Naive thymus-derived CD8-positive, alpha-beta T cell (primary cell): Measurements from ENCODE around the gene IL24. TPM values are rescaled to one million over a fixed set of nuclear protein-coding genes. Genes with fewer than 3 reads are reported as not detected.

Experiments used
- ATAC-seq, 2 donors: fragments of 150-1000 bp; cut with Tn5 transposase in 1 of 2; sonication (Bioruptor Pico), chemical (Tn5 transposase) in 1 of 2; 1 replicate in 1 of 2; 2 replicates in 1 of 2; pipeline ENCODE4 v1.10.0; 2021; ENCODE audit warnings: mild to moderate bottlenecking in 2 of 2, moderate library complexity in 2 of 2
- POLR2A ChIA-PET: fragments of 350-600 bp; sonication (Branson Sonifier 250); formaldehyde crosslinking; loops from one replicate; lab custom pipeline; 2021; ENCODE audit warnings: antibody characterized with exemption; lab: Charles Lee
- DNase-seq, 10 donors: peaks; one replicate each; pipeline versions ENCODE4 v3.0.0 to v3.0.0-alpha.2; 2020 to 2022
- H3K27ac Mint-ChIP-seq, 10 donors: one replicate each; pipeline ENCODE4 v1.8.0; 2020 to 2022; ENCODE audit warnings: mild to moderate bottlenecking in 10 of 10, mixed read lengths in 10 of 10, moderate library complexity in 4 of 10, inconsistent platforms in 1 of 10
- H3K27me3 Mint-ChIP-seq, 5 donors: one replicate each; pipeline ENCODE4 v1.8.0; 2021 to 2022; ENCODE audit warnings: mixed read lengths in 5 of 5
- H3K36me3 Mint-ChIP-seq, 3 donors: one replicate each; pipeline ENCODE4 v1.8.0; 2020 to 2022; ENCODE audit warnings: mixed read lengths in 3 of 3, mild to moderate bottlenecking in 2 of 3, inconsistent platforms in 1 of 3
- H3K4me1 Mint-ChIP-seq, 4 donors: one replicate each; pipeline ENCODE4 v1.8.0; 2021 to 2022; ENCODE audit warnings: mixed read lengths in 4 of 4
- H3K4me3 Mint-ChIP-seq, 10 donors: one replicate each; pipeline ENCODE4 v1.8.0; 2020 to 2022; ENCODE audit warnings: mild to moderate bottlenecking in 10 of 10, mixed read lengths in 10 of 10, moderate library complexity in 6 of 10, inconsistent platforms in 1 of 10
- H3K9me3 Mint-ChIP-seq, 9 donors: one replicate each; pipeline ENCODE4 v1.8.0; 2020 to 2022; ENCODE audit warnings: mixed read lengths in 9 of 9, mild to moderate bottlenecking in 3 of 9, inconsistent platforms in 1 of 9, moderate library complexity in 1 of 9
- polyA plus RNA-seq, 3 donors: library from polyadenylated mRNA; unstranded; fragments of 300-500 nt; fragmentation: Illumina TruSeq; gene quantifications; one replicate each; pipeline ENCODE4 v1.2.3, GENCODE V29; 2021
- total RNA-seq, 8 experiments: library from RNA in 2 of 8; stranded (reverse) in 2 of 8; gene quantifications; one replicate each; pipeline ENCODE4 v1.2.3 and lab custom pipeline; 2021 to 2026

Gene IL24
- total and polyA plus RNA-seq, 5 experiments from 2014 or later = 16.3 to 29.8 (median 19.3) TPM; not detected in 2

- Mint-ChIP-seq H3K27ac (peak overlapping the region; percentile 90 to 98 (median 93)), H3K4me1 (peaks cover 29 to 64% (median 57%) of the 10 kb centered on the region in 4 donors), H3K36me3 (no peaks in the 10 kb centered on the region), H3K4me3 (peak overlapping the region; percentile 4 to 84 (median 60)), H3K27me3 (no peaks in the 10 kb centered on the region), H3K9me3 (no peaks in the 10 kb centered on the region)
- DNase-seq (peak in 2 of 10 donors; percentile 46 to 68), ATAC-seq (peak; percentile 11 to 28)
- POLR2A ChIA-PET = interaction anchor here (1.0 to 13.2 kb wide), 3 partner anchors 13 to 193 kb away, joined by 3 to 407 read pairs (median 256); partner anchors contain the start of gene FCMR
Observed at GRCh38 chr1:206930210-206930798, 33.1 kb downstream of the IL24 start.

- Mint-ChIP-seq H3K36me3 (no peaks in the 10 kb centered on the region), H3K27ac (peak overlapping the region; percentile 5 to 98 (median 76)), H3K9me3 (no peaks in the 10 kb centered on the region), H3K27me3 (no peaks in the 10 kb centered on the region), H3K4me3 (peak overlapping the region in 1 of 10 donors; percentile 60), H3K4me1 (peaks cover 29 to 64% (median 57%) of the 10 kb centered on the region in 4 donors)
- ATAC-seq (no peak), DNase-seq (no peak)
- POLR2A ChIA-PET = interaction anchor here (1.0 to 13.2 kb wide), 3 partner anchors 14 to 195 kb away, joined by 3 to 407 read pairs (median 256); partner anchors contain the start of gene FCMR
Observed at GRCh38 chr1:206931709-206932108, 34.5 kb downstream of the IL24 start.

- Mint-ChIP-seq H3K27ac (peak overlapping the region in 9 of 10 donors; percentile 28 to 98 (median 91)), H3K27me3 (no peaks in the 10 kb centered on the region), H3K4me1 (peaks cover 29 to 61% (median 56%) of the 10 kb centered on the region in 4 donors), H3K36me3 (no peaks in the 10 kb centered on the region), H3K4me3 (no peak overlapping the region), H3K9me3 (no peaks in the 10 kb centered on the region)
- ATAC-seq = no peak
- POLR2A ChIA-PET = interaction anchor here (13.0 to 13.2 kb wide), 2 partner anchors 15 to 27 kb away, joined by 256 to 407 read pairs; partner anchors contain the start of gene FCMR
- DNase-seq = no peak
Observed at GRCh38 chr1:206932177-206932576, 34.9 kb downstream of the IL24 start.

GRCh38 chr1:206933333-206933945 is 36.2 kb downstream of the IL24 start:
- POLR2A ChIA-PET = interaction anchor here (1.2 to 13.2 kb wide), 5 partner anchors 8 to 199 kb away, joined by 4 to 407 read pairs (median 7); partner anchors contain the start of gene FCMR
- no peaks in the 10 kb centered on the region for H3K9me3 Mint-ChIP-seq
- peak overlapping the region in 8 of 10 donors; percentile 50 to 83 (median 71) for H3K27ac Mint-ChIP-seq
- no peak overlapping the region for H3K4me3 Mint-ChIP-seq
- peaks cover 24 to 48% (median 45%) of the 10 kb centered on the region in 4 donors for H3K4me1 Mint-ChIP-seq
- no peaks in the 10 kb centered on the region for H3K27me3 Mint-ChIP-seq
- H3K36me3 Mint-ChIP-seq = no peaks in the 10 kb centered on the region
- ATAC-seq (peak; percentile 71 to 76), DNase-seq (peak; percentile 46 to 85 (median 70))

GRCh38 chr1:206935491-206936067 is 38.3 kb downstream of the IL24 start:
- POLR2A ChIA-PET = interaction anchor here (1.2 to 13.2 kb wide), 3 partner anchors 9 to 31 kb away, joined by 4 to 407 read pairs (median 256); partner anchors contain the start of gene FCMR
- no peaks in the 10 kb centered on the region for H3K27me3 Mint-ChIP-seq

GRCh38 chr1:206937425-206937824 is 40.2 kb downstream of the IL24 start:
- no peaks in the 10 kb centered on the region for H3K36me3 Mint-ChIP-seq
- H3K27me3 Mint-ChIP-seq = no peaks in the 10 kb centered on the region
- DNase-seq = no peak
- H3K4me1 Mint-ChIP-seq = peaks cover 5 to 12% (median 11%) of the 10 kb centered on the region in 4 donors
- POLR2A ChIA-PET = interaction anchor here (0.7 to 13.2 kb wide), 2 partner anchors 15 to 20 kb away, joined by 3 to 407 read pairs; partner anchors contain the start of gene FCMR
- H3K27ac Mint-ChIP-seq = peak overlapping the region in 2 of 10 donors; percentile 24 to 32
- no peak for ATAC-seq
- H3K9me3 Mint-ChIP-seq = no peaks in the 10 kb centered on the region
- no peak overlapping the region for H3K4me3 Mint-ChIP-seq

More at GRCh38 chr1:206935491-206936067, 38.3 kb downstream of the IL24 start:
- H3K4me1 Mint-ChIP-seq = peaks cover 15 to 30% (median 29%) of the 10 kb centered on the region in 4 donors
- no peak overlapping the region for H3K4me3 Mint-ChIP-seq
- DNase-seq = peak in 8 of 10 donors; percentile 30 to 65 (median 42)
- H3K27ac Mint-ChIP-seq = peak overlapping the region in 2 of 10 donors; percentile 1 to 43
- H3K9me3 Mint-ChIP-seq = no peaks in the 10 kb centered on the region
- H3K36me3 Mint-ChIP-seq = no peaks in the 10 kb centered on the region
- peak; percentile 66 to 67 for ATAC-seq

- Mint-ChIP-seq H3K36me3 (no peaks in the 10 kb centered on the region), H3K27ac (no peak overlapping the region), H3K4me1 (no peaks in the 10 kb centered on the region), H3K27me3 (no peaks in the 10 kb centered on the region), H3K4me3 (no peak overlapping the region), H3K9me3 (no peaks in the 10 kb centered on the region)
- ATAC-seq = no peak
- no peak for DNase-seq
- POLR2A ChIA-PET = interaction anchor here (0.8 to 2.1 kb wide), 3 partner anchors 10 to 33 kb away, joined by 4 to 6 read pairs (median 5); no protein-coding TSS in a partner anchor
Observed at GRCh38 chr1:206939131-206939530, 41.9 kb downstream of the IL24 start.

GRCh38 chr1:206939841-206940587 is 42.8 kb downstream of the IL24 start:
- H3K27me3 Mint-ChIP-seq = peaks cover 0 to 3% (median 0%) of the 10 kb centered on the region in 5 donors
- DNase-seq (no peak), ATAC-seq (no peak)
- H3K36me3 Mint-ChIP-seq = no peaks in the 10 kb centered on the region
- no peak overlapping the region for H3K27ac Mint-ChIP-seq
- H3K4me3 Mint-ChIP-seq = no peak overlapping the region
- no peaks in the 10 kb centered on the region for H3K9me3 Mint-ChIP-seq
- POLR2A ChIA-PET = interaction anchor here (1.3 to 2.1 kb wide), 2 partner anchors 27 to 33 kb away, joined by 4 to 5 read pairs; no protein-coding TSS in a partner anchor
- H3K4me1 Mint-ChIP-seq = peaks cover 0 to 7% (median 0%) of the 10 kb centered on the region in 4 donors

- ATAC-seq (no peak), DNase-seq (no peak)
- POLR2A ChIA-PET = interaction anchor here (2.1 kb wide), 1 partner anchor 34 kb away, joined by 5 read pairs; no protein-coding TSS in a partner anchor
- Mint-ChIP-seq H3K4me3 (no peak overlapping the region), H3K9me3 (no peaks in the 10 kb centered on the region), H3K36me3 (no peaks in the 10 kb centered on the region), H3K4me1 (peaks cover 0 to 7% (median 0%) of the 10 kb centered on the region in 4 donors), H3K27ac (no peak overlapping the region), H3K27me3 (peaks cover 0 to 3% (median 0%) of the 10 kb centered on the region in 5 donors)
Observed at GRCh38 chr1:206940588-206940936, 43.3 kb downstream of the IL24 start.

GRCh38 chr1:206941766-206942418 is 44.6 kb downstream of the IL24 start:
- ATAC-seq = no peak
- Mint-ChIP-seq H3K9me3 (no peaks in the 10 kb centered on the region), H3K4me1 (peaks cover 0 to 7% (median under 1%) of the 10 kb centered on the region in 4 donors), H3K36me3 (no peaks in the 10 kb centered on the region), H3K4me3 (no peak overlapping the region), H3K27ac (no peak overlapping the region), H3K27me3 (peaks cover 0 to 11% (median 3%) of the 10 kb centered on the region in 5 donors)
- POLR2A ChIA-PET = no interaction called here
- no peak for DNase-seq

GRCh38 chr1:206944703-206945102 is 47.5 kb downstream of the IL24 start:
- H3K36me3 Mint-ChIP-seq = no peaks in the 10 kb centered on the region
- peaks cover 0 to 12% (median 2%) of the 10 kb centered on the region in 4 donors for H3K4me1 Mint-ChIP-seq
- H3K27ac Mint-ChIP-seq = peak overlapping the region in 1 of 10 donors; percentile 28
- no peak for DNase-seq
- no peak for ATAC-seq
- no peak overlapping the region for H3K4me3 Mint-ChIP-seq
- H3K27me3 Mint-ChIP-seq = peaks cover 0 to 11% (median 3%) of the 10 kb centered on the region in 5 donors
- H3K9me3 Mint-ChIP-seq = no peaks in the 10 kb centered on the region
- POLR2A ChIA-PET = no interaction called here
